ENCODE data around the gene GPLD1.

DNA sequence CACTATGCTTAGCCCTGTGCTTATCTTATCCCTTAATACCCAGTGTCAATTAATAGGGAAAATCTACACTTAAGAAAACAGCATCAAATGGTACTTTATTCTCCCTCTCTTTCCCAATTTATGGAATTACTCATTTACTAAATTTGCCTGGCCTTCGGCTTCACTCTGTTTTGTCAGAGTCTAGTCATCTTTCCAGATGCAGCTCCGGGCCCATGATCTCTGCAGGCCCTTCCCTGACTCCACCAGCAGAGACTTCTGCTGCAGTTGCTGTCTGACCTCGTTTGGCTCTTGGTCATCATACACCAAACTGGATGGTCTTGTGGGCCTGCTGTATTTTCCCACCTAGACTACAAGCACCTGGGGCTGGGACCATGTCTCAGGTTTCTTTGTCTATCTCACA, 59.3 kb downstream of the GPLD1 start:
- TF ChIP-seq POLR2AphosphoS5 (IDR thresholded peaks at IDR 0.05; ENCODE audit: borderline replicate concordance, low read depth, low read length): no peak
- no peak for TF ChIP-seq EZH2 (IDR thresholded peaks at IDR 0.05)
- TF ChIP-seq FOXP2 (optimal IDR thresholded peaks at IDR 0.05; ENCODE audit: control extremely low read depth, extremely low read length, insufficient read depth): no peak
